Raji (cell line): ENCODE measurements around the gene EMP1.

Experiments used
- POLR2A ChIP-seq: IDR thresholded peaks from 2 replicates; pipeline ENCODE4 v1.6.1; 2011; ENCODE audit warnings: low read depth, low read length, control low read depth; ENCODE audit not compliant: insufficient read depth

Gene EMP1

GRCh38 chr12:13181375-13182070, 15.0 kb upstream of the EMP1 start:
- no peak for TF ChIP-seq POLR2A

- TF ChIP-seq POLR2A = no peak
These were observed 13.6 kb upstream of the EMP1 start for GRCh38 chr12:13182881-13183280.

- no peak for TF ChIP-seq POLR2A
These were observed 12.9 kb upstream of the EMP1 start for GRCh38 chr12:13183620-13184019.

- no peak for TF ChIP-seq POLR2A
These were observed 10.2 kb upstream of the EMP1 start for GRCh38 chr12:13186302-13186701.

- TF ChIP-seq POLR2A = no peak
These were observed 9.1 kb upstream of the EMP1 start for GRCh38 chr12:13187399-13187798.

- TF ChIP-seq POLR2A = no peak
These were observed 7.3 kb upstream of the EMP1 start for GRCh38 chr12:13189264-13189663.

- no peak for TF ChIP-seq POLR2A
These were observed 6.3 kb upstream of the EMP1 start for GRCh38 chr12:13190275-13190674.

GRCh38 chr12:13192719-13193118, 3.8 kb upstream of the EMP1 start:
- no peak for TF ChIP-seq POLR2A

- no peak for TF ChIP-seq POLR2A
These were observed 2.9 kb upstream of the EMP1 start for GRCh38 chr12:13193505-13194231.

- TF ChIP-seq POLR2A = no peak
These were observed 2.0 kb upstream of the EMP1 start for GRCh38 chr12:13194401-13195110.

GRCh38 chr12:13195250-13195649, 1.3 kb upstream of the EMP1 start:
- TF ChIP-seq POLR2A = no peak

GRCh38 chr12:13195785-13196129, 769 bp upstream of the EMP1 start:
- no peak for TF ChIP-seq POLR2A

- TF ChIP-seq POLR2A = no peak
These were observed 506 bp downstream of the EMP1 start for GRCh38 chr12:13197032-13197431.

GRCh38 chr12:13197526-13198143, 1.1 kb downstream of the EMP1 start:
- TF ChIP-seq POLR2A = no peak

- TF ChIP-seq POLR2A = no peak
These were observed 1.7 kb downstream of the EMP1 start for GRCh38 chr12:13198241-13198640.

GRCh38 chr12:13198876-13199275, 2.4 kb downstream of the EMP1 start:
- TF ChIP-seq POLR2A = no peak

- TF ChIP-seq POLR2A = no peak
These were observed 3.1 kb downstream of the EMP1 start for GRCh38 chr12:13199592-13199991.
